ENCODE results near the gene RAPGEF5. TPM values are rescaled to one million over a fixed set of nuclear protein-coding genes. Genes with fewer than 3 reads are reported as not detected.

Gene RAPGEF5
- total RNA-seq, 1 experiment from 2014 or later, result 16.4 TPM

- no peaks in the 10 kb centered on the region for H3K9me2 ChIP-seq (ENCODE audit: insufficient read depth)
- BruUV-seq (replicated peaks), result no TSS peak
- ChIA-PET CTCF (no interaction called here), POLR2A (ENCODE audit: unreplicated experiment) (no interaction called here)
- H4K20me1 ChIP-seq (ENCODE audit: insufficient read depth), result no peaks in the 10 kb centered on the region
- no peak overlapping the region for H2AFZ ChIP-seq
- peaks cover 5% of the 10 kb centered on the region for H3K4me1 ChIP-seq (replicated peaks; ENCODE audit: insufficient read depth)
- no peaks in the 10 kb centered on the region for H3K36me3 ChIP-seq (ENCODE audit: low read depth)
- no peak overlapping the region for H3K4me3 ChIP-seq
- no peaks in the 10 kb centered on the region for H3K27me3 ChIP-seq (ENCODE audit: insufficient read depth, low read depth)
- no peak overlapping the region for H3K27ac ChIP-seq
- H3K4me2 ChIP-seq, result no peak overlapping the region
- no peak for TF ChIP-seq EZH2 (IDR thresholded peaks at IDR 0.05; ENCODE audit: low read depth)
- TF ChIP-seq CTCF (conservative IDR thresholded peaks at IDR 0.05), result no peak
- H3K79me2 ChIP-seq (ENCODE audit: low read depth), result no peaks in the 10 kb centered on the region
- no peaks in the 10 kb centered on the region for H3F3A ChIP-seq (ENCODE audit: insufficient read depth, low read depth)
- no peaks in the 10 kb centered on the region for H3K9me3 ChIP-seq (ENCODE audit: insufficient read depth, low read depth)
- intact Hi-C loops (cut with micrococcal nuclease; ENCODE audit: unreplicated experiment), result no loop called here
- DNase-seq, result no peak
Observed at GRCh38 chr7:22275661-22276060, 81.3 kb downstream of the RAPGEF5 start.

- TF ChIP-seq CTCF (conservative IDR thresholded peaks at IDR 0.05) (no peak), EZH2 (IDR thresholded peaks at IDR 0.05; ENCODE audit: low read depth) (no peak)
- BruUV-seq (replicated peaks), result no TSS peak
Observed at GRCh38 chr7:22271311-22271710, 85.6 kb downstream of the RAPGEF5 start.

GRCh38 chr7:22270371-22270770, 86.6 kb downstream of the RAPGEF5 start:
- Histone ChIP-seq H3K27me3 (ENCODE audit: insufficient read depth, low read depth) (no peaks in the 10 kb centered on the region), H3K9me2 (ENCODE audit: insufficient read depth) (no peaks in the 10 kb centered on the region), H3F3A (ENCODE audit: insufficient read depth, low read depth) (no peaks in the 10 kb centered on the region), H4K20me1 (ENCODE audit: insufficient read depth) (no peaks in the 10 kb centered on the region), H3K4me2 (peak overlapping the region; percentile 9; the same call in 1 of the 2 replicates), H3K4me1 (replicated peaks; ENCODE audit: insufficient read depth) (peaks cover 19% of the 10 kb centered on the region), H3K36me3 (ENCODE audit: low read depth) (no peaks in the 10 kb centered on the region), H2AFZ (no peak overlapping the region), H3K79me2 (ENCODE audit: low read depth) (no peaks in the 10 kb centered on the region), H3K9me3 (ENCODE audit: insufficient read depth, low read depth) (no peaks in the 10 kb centered on the region), H3K4me3 (no peak overlapping the region), H3K27ac (no peak overlapping the region)
- intact Hi-C loops (cut with micrococcal nuclease; ENCODE audit: unreplicated experiment), result no loop called here
- no peak for TF ChIP-seq CTCF (conservative IDR thresholded peaks at IDR 0.05)
- no peak for TF ChIP-seq EZH2 (IDR thresholded peaks at IDR 0.05; ENCODE audit: low read depth)
- BruUV-seq (replicated peaks), result no TSS peak
- ChIA-PET CTCF (no interaction called here), POLR2A (ENCODE audit: unreplicated experiment) (no interaction called here)
- DNase-seq, result no peak

More at GRCh38 chr7:22271311-22271710, 85.6 kb downstream of the RAPGEF5 start:
- DNase-seq, result no peak
- Histone ChIP-seq H3K36me3 (ENCODE audit: low read depth) (no peaks in the 10 kb centered on the region), H3F3A (ENCODE audit: insufficient read depth, low read depth) (no peaks in the 10 kb centered on the region), H3K27me3 (ENCODE audit: insufficient read depth, low read depth) (no peaks in the 10 kb centered on the region), H3K27ac (no peak overlapping the region), H3K4me3 (no peak overlapping the region), H4K20me1 (ENCODE audit: insufficient read depth) (no peaks in the 10 kb centered on the region), H3K79me2 (ENCODE audit: low read depth) (no peaks in the 10 kb centered on the region), H3K9me2 (ENCODE audit: insufficient read depth) (no peaks in the 10 kb centered on the region), H3K4me2 (no peak overlapping the region), H3K4me1 (replicated peaks; ENCODE audit: insufficient read depth) (peaks cover 19% of the 10 kb centered on the region), H2AFZ (no peak overlapping the region), H3K9me3 (ENCODE audit: insufficient read depth, low read depth) (no peaks in the 10 kb centered on the region)
- ChIA-PET POLR2A (ENCODE audit: unreplicated experiment) (no interaction called here), CTCF (no interaction called here)
- intact Hi-C loops (cut with micrococcal nuclease; ENCODE audit: unreplicated experiment), result no loop called here
